Fibroblast of villous mesenchyme (primary cell): ENCODE measurements around the gene MGAT5. TPM values are rescaled to one million over a fixed set of nuclear protein-coding genes. Genes with fewer than 3 reads are reported as not detected.

ENCODE experiments used
- DNase-seq: peaks from one replicate; pipeline ENCODE4 v3.0.0-alpha.2; 2010; ENCODE audit warnings: low read depth
- H3K4me3 ChIP-seq: 2 replicates; pipeline ENCODE4 v1.5.1; 2011; ENCODE audit warnings: low read depth, mild to moderate bottlenecking, low read length
- total RNA-seq: library from RNA; depleted of rRNA; stranded (reverse); fragments of >200 nt; gene quantifications from 2 replicates; pipeline ENCODE4 v1.2.3, GENCODE V29; 2012
- TF ChIP-seq, protein P1 (sequence below): IDR thresholded peaks from 2 replicates; pipeline ENCODE4 v1.5.1; 2012; ENCODE audit warnings: low read depth, mild to moderate bottlenecking, low read length; ENCODE audit not compliant: insufficient read depth

Gene MGAT5
- total RNA-seq, 1 donor = 109 TPM

DNA sequence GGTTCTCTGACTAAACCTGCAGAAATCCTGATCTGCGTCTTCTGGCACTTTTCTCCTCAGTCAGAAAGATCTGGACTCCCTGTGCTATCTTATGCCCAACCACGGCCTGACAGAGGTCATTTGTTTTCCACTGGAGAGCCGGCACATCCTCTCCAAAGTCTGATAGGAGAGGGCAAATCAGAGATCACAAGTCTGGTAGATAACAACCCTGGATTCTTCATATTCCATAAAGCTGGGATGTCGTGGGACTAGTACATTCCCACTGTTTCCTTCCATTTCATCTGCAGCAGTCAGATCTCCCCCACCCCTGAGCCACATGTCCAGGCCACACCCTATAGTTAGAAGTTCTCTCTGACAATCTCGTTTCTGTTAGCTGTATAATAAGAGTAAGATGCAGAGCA lies 157.0 kb downstream of the MGAT5 start:
- H3K4me3 ChIP-seq = no peak overlapping the region
- peak; percentile 94 for DNase-seq
- TF ChIP-seq, protein P1, sequence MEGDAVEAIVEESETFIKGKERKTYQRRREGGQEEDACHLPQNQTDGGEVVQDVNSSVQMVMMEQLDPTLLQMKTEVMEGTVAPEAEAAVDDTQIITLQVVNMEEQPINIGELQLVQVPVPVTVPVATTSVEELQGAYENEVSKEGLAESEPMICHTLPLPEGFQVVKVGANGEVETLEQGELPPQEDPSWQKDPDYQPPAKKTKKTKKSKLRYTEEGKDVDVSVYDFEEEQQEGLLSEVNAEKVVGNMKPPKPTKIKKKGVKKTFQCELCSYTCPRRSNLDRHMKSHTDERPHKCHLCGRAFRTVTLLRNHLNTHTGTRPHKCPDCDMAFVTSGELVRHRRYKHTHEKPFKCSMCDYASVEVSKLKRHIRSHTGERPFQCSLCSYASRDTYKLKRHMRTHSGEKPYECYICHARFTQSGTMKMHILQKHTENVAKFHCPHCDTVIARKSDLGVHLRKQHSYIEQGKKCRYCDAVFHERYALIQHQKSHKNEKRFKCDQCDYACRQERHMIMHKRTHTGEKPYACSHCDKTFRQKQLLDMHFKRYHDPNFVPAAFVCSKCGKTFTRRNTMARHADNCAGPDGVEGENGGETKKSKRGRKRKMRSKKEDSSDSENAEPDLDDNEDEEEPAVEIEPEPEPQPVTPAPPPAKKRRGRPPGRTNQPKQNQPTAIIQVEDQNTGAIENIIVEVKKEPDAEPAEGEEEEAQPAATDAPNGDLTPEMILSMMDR = no peak

DNA sequence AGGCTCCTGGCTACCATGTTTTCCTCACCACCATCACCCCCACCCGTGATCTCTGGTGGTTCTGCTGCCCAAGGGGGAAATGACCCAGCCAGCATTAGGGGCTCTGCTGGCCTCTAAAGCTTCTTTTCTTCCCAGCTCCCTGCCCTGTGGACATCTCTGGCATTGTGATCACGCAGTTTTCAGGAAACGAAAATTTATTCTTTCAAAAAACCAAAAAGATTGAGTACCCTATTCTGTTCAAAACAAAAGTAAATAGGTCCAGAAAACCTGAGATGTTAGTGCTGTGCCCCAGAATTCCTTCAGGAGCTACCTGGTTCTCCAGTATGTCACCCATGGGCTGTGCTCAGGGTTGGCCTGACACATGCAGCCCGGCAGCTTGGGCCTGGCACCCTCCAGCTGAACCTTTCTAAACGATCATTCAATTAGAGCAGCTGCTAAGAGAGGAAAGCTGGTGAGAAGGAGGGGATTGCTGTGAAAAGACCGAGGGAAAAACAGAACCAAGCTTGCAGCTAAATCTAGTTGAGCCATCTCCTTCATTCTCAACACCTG lies 157.5 kb downstream of the MGAT5 start:
- H3K4me3 ChIP-seq = no peak overlapping the region
- no peak for DNase-seq
- TF ChIP-seq, protein P1 = no peak

DNA sequence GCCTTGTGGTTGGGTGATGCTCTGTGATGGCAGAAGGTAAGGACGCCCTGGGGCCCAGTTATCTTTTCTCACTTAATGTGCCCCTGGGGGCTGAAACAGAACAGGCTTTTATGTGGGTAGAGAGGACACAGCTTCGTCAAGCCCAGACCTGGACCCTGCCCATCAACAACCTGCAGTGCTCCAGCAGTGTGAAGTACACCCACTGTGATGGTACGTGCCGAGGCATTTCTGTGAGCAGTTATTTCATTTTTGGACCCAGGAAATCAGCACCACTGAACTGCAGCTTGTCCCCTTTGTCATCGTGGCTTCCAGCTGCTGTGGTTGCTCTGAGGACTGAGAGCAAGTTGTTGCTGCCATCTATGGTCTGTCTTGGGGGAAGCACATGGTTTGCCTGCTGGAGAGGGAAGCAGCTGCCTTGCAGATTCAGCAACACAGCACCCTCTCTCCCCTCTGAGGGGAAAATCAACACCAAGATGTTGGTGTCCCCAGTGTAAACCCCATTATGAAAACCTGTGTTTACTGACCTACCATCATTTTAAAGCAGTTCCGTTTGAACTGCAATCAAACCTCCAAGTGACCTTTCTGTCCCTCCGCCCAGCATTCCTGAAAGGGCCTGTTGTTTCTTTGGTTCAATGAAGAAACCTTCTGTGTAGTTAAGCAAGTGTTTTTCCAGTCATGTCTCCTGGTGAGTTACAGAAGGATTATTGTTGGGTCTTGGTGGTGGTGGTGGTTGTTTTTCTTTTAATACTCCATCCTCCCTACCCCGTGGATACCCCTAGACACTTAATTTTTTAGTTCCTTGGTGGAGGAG lies 158.2 kb downstream of the MGAT5 start:
- no peak overlapping the region for H3K4me3 ChIP-seq
- TF ChIP-seq, protein P1 = peak; percentile 81
- DNase-seq = peak; percentile 91

DNA sequence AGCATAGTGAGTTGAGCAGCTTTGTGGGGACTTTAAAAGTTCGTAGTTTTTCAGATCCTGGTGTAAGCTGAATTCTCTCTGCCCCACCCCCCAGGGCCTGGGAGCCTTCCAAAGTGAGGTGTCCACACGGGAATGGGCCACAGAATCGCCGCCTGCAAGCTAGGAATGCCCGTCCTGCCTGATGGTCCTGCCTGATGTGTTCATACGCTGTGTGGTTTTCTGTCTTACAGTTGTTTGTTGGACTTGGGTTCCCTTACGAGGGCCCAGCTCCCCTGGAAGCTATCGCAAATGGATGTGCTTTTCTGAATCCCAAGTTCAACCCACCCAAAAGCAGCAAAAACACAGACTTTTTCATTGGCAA lies 158.7 kb downstream of the MGAT5 start:
- H3K4me3 ChIP-seq = no peak overlapping the region
- DNase-seq = no peak
- TF ChIP-seq, protein P1 = no peak

DNA sequence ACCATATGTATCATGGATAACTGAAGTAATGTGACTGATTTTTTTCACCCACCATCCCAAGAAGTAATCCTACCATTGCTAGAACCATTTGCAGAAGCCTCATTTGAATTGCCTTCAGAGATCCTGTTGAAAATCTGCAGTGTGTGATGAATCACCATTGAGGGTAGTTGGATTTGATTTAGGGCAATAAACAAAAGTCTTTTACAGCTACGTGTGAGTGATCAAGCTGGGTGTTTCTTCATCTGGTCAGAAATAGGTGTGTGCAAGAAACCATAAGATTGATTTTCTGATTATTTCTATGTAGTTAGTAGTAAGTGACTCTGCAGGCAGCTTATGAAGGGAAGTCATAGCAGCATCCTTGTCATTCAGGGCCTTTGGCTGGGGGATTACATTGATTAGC lies 159.6 kb downstream of the MGAT5 start:
- no peak overlapping the region for H3K4me3 ChIP-seq
- peak; percentile 66 for DNase-seq
- TF ChIP-seq, protein P1 = no peak

DNA sequence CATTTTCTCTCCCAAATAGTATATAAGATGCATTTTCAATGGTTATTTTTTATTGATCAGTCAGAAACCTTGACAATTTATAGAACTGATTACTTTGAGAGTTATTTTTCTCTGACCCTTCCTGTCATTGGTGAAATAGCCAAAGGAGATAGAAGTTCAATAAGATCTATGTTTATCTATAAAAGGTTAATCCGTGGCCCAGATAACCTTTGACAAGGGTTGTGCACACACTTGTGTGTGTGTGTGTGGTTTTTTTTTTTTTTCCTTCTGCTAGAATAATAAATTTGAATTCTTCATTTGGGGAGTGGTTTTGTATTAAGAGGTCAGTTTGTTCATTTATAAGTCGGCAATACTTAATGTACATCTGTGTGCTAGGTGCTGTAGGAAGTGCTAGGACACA lies 160.0 kb downstream of the MGAT5 start:
- DNase-seq = no peak
- no peak overlapping the region for H3K4me3 ChIP-seq
- TF ChIP-seq, protein P1 = no peak
